Measurements from ENCODE around the gene MGP.
A peak's percentile ranks its signal among the peaks of the same experiment; 100 is the strongest.

MGP gene

DNA sequence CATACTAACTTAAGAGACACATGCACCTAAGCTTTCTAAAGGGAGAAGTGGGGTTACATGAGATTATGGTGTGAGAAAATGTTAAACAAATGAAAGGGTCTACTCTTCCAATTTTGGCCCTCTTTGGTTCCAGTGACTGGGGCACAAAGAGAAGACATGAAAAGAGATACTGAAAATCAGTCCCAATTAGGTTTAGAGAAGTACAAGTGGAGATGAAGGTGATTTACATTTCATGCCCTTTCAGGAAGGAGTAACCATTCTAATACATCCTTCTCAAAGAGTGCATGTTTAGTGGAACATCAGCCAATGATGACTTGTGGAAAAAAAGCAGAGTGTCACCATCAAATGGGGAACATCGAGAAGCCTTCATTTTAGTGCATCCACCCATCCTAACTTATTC lies 14.4 kb downstream of the MGP start:
- WGBS, 2 donors (ENCODE audit: extremely low coverage in 2 of 2, insufficient read length in 2 of 2, insufficient replicate concordance in 1 of 2) = no CpG with 5 or more reads among the region's 1 CpG
- DNase-seq (ENCODE audit: low spot score) = no peak
- Histone ChIP-seq H3K4ac (ENCODE audit: low read length) (no peak overlapping the region), H3K27me3 (ENCODE audit: control insufficient read depth in 3 of 3, insufficient read depth in 3 of 3, low read depth in 1 of 3, low read length in 3 of 3) (no peaks in the 10 kb centered on the region), H3K79me1 (ENCODE audit: low read depth, low read length) (no peaks in the 10 kb centered on the region), H3K4me2 (ENCODE audit: insufficient read depth, low read length, poor library complexity, severe bottlenecking) (no peak overlapping the region), H3K36me3 (replicated peaks in 1 of 2; ENCODE audit: control insufficient read depth in 2 of 2, insufficient read depth in 2 of 2, low read length in 2 of 2) (no peaks in the 10 kb centered on the region), H3K9me3 (replicated peaks in 1 of 2; ENCODE audit: control insufficient read depth in 2 of 2, insufficient read depth in 1 of 2, low read depth in 1 of 2, low read length in 2 of 2) (no peaks in the 10 kb centered on the region), H4K8ac (ENCODE audit: low read depth, low read length) (no peak overlapping the region), H2BK120ac (ENCODE audit: low read depth, low read length) (no peak overlapping the region), H3K4me1 (ENCODE audit: control insufficient read depth in 2 of 2, insufficient read depth in 1 of 2, low read depth in 1 of 2, low read length in 2 of 2) (no peaks in the 10 kb centered on the region), H2AK5ac (ENCODE audit: low read depth, low read length) (no peak overlapping the region), H2BK12ac (ENCODE audit: low read length) (no peak overlapping the region), H2BK15ac (ENCODE audit: low read length) (no peak overlapping the region), H4K91ac (ENCODE audit: low read depth, low read length, poor library complexity) (no peak overlapping the region), H3K27ac (replicated peaks; ENCODE audit: low read length) (no peak overlapping the region), H3K23ac (ENCODE audit: low read depth, low read length, poor library complexity) (no peak overlapping the region), H3K4me3 (ENCODE audit: low read length in 2 of 2) (no peak overlapping the region), H3K9ac (ENCODE audit: low read depth, low read length, poor library complexity) (no peak overlapping the region), H3K14ac (ENCODE audit: low read length) (no peak overlapping the region), H2AFZ (ENCODE audit: low read length) (no peak overlapping the region), H2BK5ac (ENCODE audit: low read length) (no peak overlapping the region), H3K18ac (ENCODE audit: low read length) (no peak overlapping the region)

DNA sequence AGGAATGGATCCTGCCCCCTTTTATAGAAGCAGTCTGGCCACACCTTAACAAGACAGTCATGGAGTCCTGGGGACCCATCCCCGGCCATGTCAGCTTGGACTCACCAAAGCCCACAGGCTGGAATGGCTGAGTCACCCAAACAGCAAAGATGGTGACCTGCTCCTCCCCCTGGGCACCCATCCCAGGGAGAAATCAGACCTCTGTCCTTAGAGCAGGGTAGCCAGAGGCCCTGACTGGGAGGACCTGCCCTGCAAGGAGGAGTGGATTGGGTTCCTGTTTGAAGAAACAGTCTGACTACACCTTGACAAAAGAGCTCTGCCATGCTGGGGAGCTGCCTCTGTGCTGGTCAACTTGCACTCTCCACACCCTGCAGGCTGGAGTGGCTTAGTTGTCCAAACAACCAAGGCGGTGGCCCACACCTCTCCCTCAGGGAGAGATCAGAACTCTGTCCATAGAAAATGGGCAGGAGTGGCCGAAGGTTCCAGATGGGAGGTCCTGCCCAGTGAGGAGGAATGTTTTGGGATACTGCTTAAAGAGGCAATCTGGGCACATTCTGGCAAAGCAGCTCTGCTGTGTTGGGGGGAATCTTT lies 16.6 kb downstream of the MGP start:
- H3K27ac ChIP-seq (replicated peaks; ENCODE audit: low read length) = no peak overlapping the region
- no peaks in the 10 kb centered on the region for H3K36me3 ChIP-seq (replicated peaks in 1 of 2; ENCODE audit: control insufficient read depth in 2 of 2, insufficient read depth in 2 of 2, low read length in 2 of 2)
- no peak overlapping the region for H2BK5ac ChIP-seq (ENCODE audit: low read length)
- no peaks in the 10 kb centered on the region for H3K27me3 ChIP-seq (ENCODE audit: control insufficient read depth in 3 of 3, insufficient read depth in 3 of 3, low read depth in 1 of 3, low read length in 3 of 3)
- no peak overlapping the region for H2BK12ac ChIP-seq (ENCODE audit: low read length)
- H3K14ac ChIP-seq (ENCODE audit: low read length) = no peak overlapping the region
- no peak overlapping the region for H3K4me3 ChIP-seq (ENCODE audit: low read length in 2 of 2)
- no peak overlapping the region for H3K23ac ChIP-seq (ENCODE audit: low read depth, low read length, poor library complexity)
- no peak for DNase-seq (ENCODE audit: low spot score)
- no peaks in the 10 kb centered on the region for H3K9me3 ChIP-seq (replicated peaks in 1 of 2; ENCODE audit: control insufficient read depth in 2 of 2, insufficient read depth in 1 of 2, low read depth in 1 of 2, low read length in 2 of 2)
- H4K91ac ChIP-seq (ENCODE audit: low read depth, low read length, poor library complexity) = no peak overlapping the region
- no peak overlapping the region for H2AFZ ChIP-seq (ENCODE audit: low read length)
- H3K18ac ChIP-seq (ENCODE audit: low read length) = peak overlapping the region; percentile 40
- no CpG with 5 or more reads among the region's 3 CpGs for WGBS, 2 donors (ENCODE audit: extremely low coverage in 2 of 2, insufficient read length in 2 of 2, insufficient replicate concordance in 1 of 2)
- no peak overlapping the region for H3K4ac ChIP-seq (ENCODE audit: low read length)
- no peak overlapping the region for H3K4me2 ChIP-seq (ENCODE audit: insufficient read depth, low read length, poor library complexity, severe bottlenecking)
- H3K9ac ChIP-seq (ENCODE audit: low read depth, low read length, poor library complexity) = no peak overlapping the region
- H2BK120ac ChIP-seq (ENCODE audit: low read depth, low read length) = no peak overlapping the region
- no peak overlapping the region for H4K8ac ChIP-seq (ENCODE audit: low read depth, low read length)
- H2BK15ac ChIP-seq (ENCODE audit: low read length) = no peak overlapping the region
- peak overlapping the region; percentile 32 for H2AK5ac ChIP-seq (ENCODE audit: low read depth, low read length)
- H3K79me1 ChIP-seq (ENCODE audit: low read depth, low read length) = no peaks in the 10 kb centered on the region
- no peaks in the 10 kb centered on the region for H3K4me1 ChIP-seq (ENCODE audit: control insufficient read depth in 2 of 2, insufficient read depth in 1 of 2, low read depth in 1 of 2, low read length in 2 of 2)

DNA sequence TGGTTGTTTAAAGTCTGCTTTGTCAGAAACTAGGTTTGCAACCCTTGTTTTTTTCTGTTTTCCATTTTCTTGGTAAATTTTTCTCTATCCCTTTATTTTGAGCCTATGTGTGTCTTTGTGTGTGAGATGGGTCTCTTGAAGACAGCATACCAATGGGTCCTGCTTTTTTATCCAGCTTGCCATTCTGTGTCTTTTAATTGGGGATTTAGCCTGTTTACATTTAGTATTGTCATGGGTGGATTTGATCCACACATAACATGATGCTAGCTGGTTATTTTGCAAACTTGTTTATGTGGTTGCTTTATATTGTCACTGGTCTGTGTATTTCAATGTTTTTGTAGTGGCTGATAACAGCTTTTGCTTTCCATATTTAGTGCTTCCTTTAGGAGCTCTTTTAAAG lies 25.2 kb downstream of the MGP start:
- Histone ChIP-seq H2BK120ac (ENCODE audit: low read depth, low read length) (no peak overlapping the region), H3K18ac (ENCODE audit: low read length) (no peak overlapping the region), H3K23ac (ENCODE audit: low read depth, low read length, poor library complexity) (no peak overlapping the region), H2AK5ac (ENCODE audit: low read depth, low read length) (no peak overlapping the region), H4K8ac (ENCODE audit: low read depth, low read length) (no peak overlapping the region), H3K4me1 (ENCODE audit: control insufficient read depth in 2 of 2, insufficient read depth in 1 of 2, low read depth in 1 of 2, low read length in 2 of 2) (no peaks in the 10 kb centered on the region), H3K9ac (ENCODE audit: low read depth, low read length, poor library complexity) (no peak overlapping the region), H3K4me2 (ENCODE audit: insufficient read depth, low read length, poor library complexity, severe bottlenecking) (no peak overlapping the region), H3K14ac (ENCODE audit: low read length) (no peak overlapping the region), H3K4ac (ENCODE audit: low read length) (no peak overlapping the region), H3K9me3 (replicated peaks in 1 of 2; ENCODE audit: control insufficient read depth in 2 of 2, insufficient read depth in 1 of 2, low read depth in 1 of 2, low read length in 2 of 2) (no peaks in the 10 kb centered on the region), H3K36me3 (replicated peaks in 1 of 2; ENCODE audit: control insufficient read depth in 2 of 2, insufficient read depth in 2 of 2, low read length in 2 of 2) (no peaks in the 10 kb centered on the region), H3K27ac (replicated peaks; ENCODE audit: low read length) (no peak overlapping the region), H3K79me1 (ENCODE audit: low read depth, low read length) (no peaks in the 10 kb centered on the region), H4K91ac (ENCODE audit: low read depth, low read length, poor library complexity) (no peak overlapping the region), H3K27me3 (ENCODE audit: control insufficient read depth in 3 of 3, insufficient read depth in 3 of 3, low read depth in 1 of 3, low read length in 3 of 3) (no peaks in the 10 kb centered on the region), H2BK5ac (ENCODE audit: low read length) (no peak overlapping the region), H2BK12ac (ENCODE audit: low read length) (no peak overlapping the region), H3K4me3 (ENCODE audit: low read length in 2 of 2) (no peak overlapping the region), H2AFZ (ENCODE audit: low read length) (no peak overlapping the region), H2BK15ac (ENCODE audit: low read length) (no peak overlapping the region)
- DNase-seq (ENCODE audit: low spot score) = no peak

DNA sequence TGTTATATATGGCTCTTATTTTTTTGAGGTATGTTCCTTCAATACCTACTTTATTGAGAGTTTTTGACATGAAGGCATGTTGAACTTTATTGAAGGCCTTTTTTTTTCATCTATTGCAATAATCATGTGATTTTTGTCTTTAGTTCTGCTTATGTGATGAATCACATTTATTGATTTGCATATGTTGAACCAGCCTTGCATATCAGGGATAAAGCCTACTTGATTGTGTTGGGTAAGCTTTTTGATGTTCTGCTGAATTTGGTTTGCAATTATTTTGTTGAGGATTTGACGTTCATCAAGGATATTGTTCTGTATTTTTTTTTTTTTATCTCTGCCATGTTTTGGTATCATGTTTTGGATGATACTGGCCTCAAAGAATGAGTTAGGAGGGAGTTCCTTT lies 27.1 kb downstream of the MGP start:
- Histone ChIP-seq H2BK5ac (ENCODE audit: low read length) (no peak overlapping the region), H2AFZ (ENCODE audit: low read length) (no peak overlapping the region), H3K9me3 (replicated peaks in 1 of 2; ENCODE audit: control insufficient read depth in 2 of 2, insufficient read depth in 1 of 2, low read depth in 1 of 2, low read length in 2 of 2) (no peaks in the 10 kb centered on the region), H4K8ac (ENCODE audit: low read depth, low read length) (no peak overlapping the region), H3K14ac (ENCODE audit: low read length) (no peak overlapping the region), H3K18ac (ENCODE audit: low read length) (no peak overlapping the region), H3K23ac (ENCODE audit: low read depth, low read length, poor library complexity) (no peak overlapping the region), H3K36me3 (replicated peaks in 1 of 2; ENCODE audit: control insufficient read depth in 2 of 2, insufficient read depth in 2 of 2, low read length in 2 of 2) (no peaks in the 10 kb centered on the region), H3K9ac (ENCODE audit: low read depth, low read length, poor library complexity) (no peak overlapping the region), H3K27ac (replicated peaks; ENCODE audit: low read length) (no peak overlapping the region), H3K79me1 (ENCODE audit: low read depth, low read length) (no peaks in the 10 kb centered on the region), H3K4me1 (ENCODE audit: control insufficient read depth in 2 of 2, insufficient read depth in 1 of 2, low read depth in 1 of 2, low read length in 2 of 2) (peaks cover 0 to 3% of the 10 kb centered on the region in 2 donors), H2BK15ac (ENCODE audit: low read length) (no peak overlapping the region), H2AK5ac (ENCODE audit: low read depth, low read length) (no peak overlapping the region), H4K91ac (ENCODE audit: low read depth, low read length, poor library complexity) (no peak overlapping the region), H2BK12ac (ENCODE audit: low read length) (no peak overlapping the region), H3K4me3 (ENCODE audit: low read length in 2 of 2) (no peak overlapping the region), H3K27me3 (ENCODE audit: control insufficient read depth in 3 of 3, insufficient read depth in 3 of 3, low read depth in 1 of 3, low read length in 3 of 3) (no peaks in the 10 kb centered on the region), H3K4ac (ENCODE audit: low read length) (no peak overlapping the region), H2BK120ac (ENCODE audit: low read depth, low read length) (no peak overlapping the region), H3K4me2 (ENCODE audit: insufficient read depth, low read length, poor library complexity, severe bottlenecking) (no peak overlapping the region)
- no CpG with 5 or more reads among the region's 1 CpG for WGBS, 2 donors (ENCODE audit: extremely low coverage in 2 of 2, insufficient read length in 2 of 2, insufficient replicate concordance in 1 of 2)
- DNase-seq (ENCODE audit: low spot score) = no peak
